OCI-LY7 (cell line): ENCODE results near the gene SMAD5. TPM values are rescaled to one million over a fixed set of nuclear protein-coding genes. Genes with fewer than 3 reads are reported as not detected.

ENCODE experiments used
- BruUV-seq: library from RNA; stranded (reverse); fragments of 400-500 nt; replicated peaks from 2 replicates; lab custom pipeline; 2021; lab: Mats Ljungman, UMichigan
- CTCF ChIA-PET: fragments of 300-600 bp; sonication (Branson Sonifier 250); formaldehyde crosslinking; loops from one replicate; lab custom pipeline; 2022; ENCODE audit warnings: antibody characterized with exemption; ENCODE audit not compliant: unreplicated experiment; lab: Charles Lee
- POLR2A ChIA-PET: fragments of 300-600 bp; sonication (Branson Sonifier 250); formaldehyde crosslinking; loops from one replicate; lab custom pipeline; 2022; ENCODE audit warnings: antibody characterized with exemption; lab: Charles Lee
- DNase-seq: peaks from one replicate; pipeline ENCODE4 v3.0.0-alpha.2; 2015; ENCODE audit warnings: low spot score
- H2AFZ ChIP-seq: fragments of 200-600 bp; sonication (generic), shearing (Covaris generic); 2 replicates; pipeline ENCODE4 v1.6.1; 2014; ENCODE audit warnings: mild to moderate bottlenecking, antibody characterized with exemption, low read length, moderate library complexity
- H3K27ac ChIP-seq: fragments of 200-600 bp; sonication (generic); 2 replicates; pipeline ENCODE4 v1.5.1; 2014; ENCODE audit warnings: mixed run types, low read depth, mild to moderate bottlenecking, moderate library complexity, low read length, inconsistent platforms; ENCODE audit not compliant: poor library complexity, severe bottlenecking
- H3K36me3 ChIP-seq: fragments of 200-600 bp; sonication (generic); 2 replicates; pipeline ENCODE4 v1.6.1; 2014; ENCODE audit warnings: mild to moderate bottlenecking, antibody characterized with exemption, low read length, moderate library complexity, mixed read lengths; ENCODE audit not compliant: insufficient read depth
- H3K4me1 ChIP-seq: fragments of 200-600 bp; sonication (generic); 2 replicates; pipeline ENCODE4 v1.5.1; 2014; ENCODE audit warnings: mild to moderate bottlenecking, low read length; ENCODE audit not compliant: insufficient read depth, poor library complexity, severe bottlenecking
- H3K4me2 ChIP-seq: fragments of 200-600 bp; sonication (generic); 2 replicates; pipeline ENCODE4 v1.6.1; 2014; ENCODE audit warnings: mild to moderate bottlenecking, low read length
- H3K4me3 ChIP-seq: fragments of 200-600 bp; sonication (generic); 2 replicates; pipeline ENCODE4 v1.5.1; 2014; ENCODE audit warnings: mild to moderate bottlenecking, low read depth, low read length; ENCODE audit not compliant: poor library complexity, severe bottlenecking
- H3K79me2 ChIP-seq: fragments of 200-600 bp; sonication (generic); 2 replicates; pipeline ENCODE4 v1.6.1; 2016; ENCODE audit warnings: low read depth, mild to moderate bottlenecking, low read length, moderate library complexity, mixed read lengths; ENCODE audit not compliant: insufficient read depth
- H3K9me2 ChIP-seq: fragments of 200-600 bp; sonication (generic); 2 replicates; pipeline ENCODE4 v1.6.1; 2016; ENCODE audit warnings: mild to moderate bottlenecking, low read length, mixed read lengths; ENCODE audit not compliant: insufficient read depth
- H3K9me3 ChIP-seq: fragments of 200-600 bp; sonication (generic); 2 replicates; pipeline ENCODE4 v1.6.1; 2014; ENCODE audit warnings: mild to moderate bottlenecking, mixed run types, low read length, mixed read lengths
- H4K20me1 ChIP-seq: fragments of 200-600 bp; sonication (generic); 2 replicates; pipeline ENCODE4 v1.6.1; 2014; ENCODE audit warnings: mild to moderate bottlenecking, antibody characterized with exemption, low read length, moderate library complexity, mixed read lengths; ENCODE audit not compliant: insufficient read depth
- EZH2phosphoT487 ChIP-seq: fragments of 200-600 bp; sonication (generic); IDR thresholded peaks from 2 replicates; pipeline ENCODE4 v1.6.1; 2018; ENCODE audit warnings: low read depth, borderline replicate concordance, mild to moderate bottlenecking, mixed run types, antibody characterized with exemption, low read length, moderate library complexity, mixed read lengths
- intact Hi-C: fragments of 100-400 bp; cut with micrococcal nuclease; formaldehyde crosslinking; loops from one replicate; pipeline ENCODE4 v1.10.0; 2022; ENCODE audit not compliant: unreplicated experiment
- total RNA-seq, 2 experiments: library from RNA; depleted of rRNA in 1 of 2; stranded (reverse); fragments of >200 nt in 1 of 2; shearing (Covaris generic) in 1 of 2; gene quantifications; 2 replicates each; pipeline ENCODE4 v1.2.3, GENCODE V29; 2014 to 2022
- TF ChIP-seq, protein P1 (sequence below): fragments of 200-600 bp; sonication (generic); conservative IDR thresholded peaks from 2 replicates; pipeline ENCODE4 v1.5.1; 2014; ENCODE audit warnings: mild to moderate bottlenecking, antibody characterized with exemption, low read length, moderate library complexity, mixed read lengths

Gene SMAD5
- total RNA-seq, 2 experiments from 2014 or later: 32.9 to 94.5 TPM

DNA sequence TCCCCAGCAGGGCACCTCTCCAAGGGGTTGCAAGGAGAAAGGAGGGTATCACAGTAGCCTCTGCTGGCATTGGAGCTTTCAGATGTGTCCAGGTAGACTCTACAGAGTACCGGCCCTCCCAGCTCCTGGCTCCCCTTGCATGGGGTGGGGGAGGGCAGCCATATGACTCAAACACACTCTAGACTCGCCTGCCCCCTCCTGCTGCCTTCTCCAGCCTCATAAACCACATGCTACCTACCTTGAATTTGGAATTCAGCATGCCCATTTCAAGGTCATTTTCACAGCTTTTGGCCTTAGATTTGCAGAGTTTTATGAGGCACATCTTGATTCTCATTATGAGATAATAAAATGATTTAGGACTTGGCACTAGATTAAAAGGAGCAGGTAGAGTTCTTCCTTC is 93.2 kb downstream of the SMAD5 start:
- H3K36me3 ChIP-seq: no peaks in the 10 kb centered on the region
- no peak overlapping the region for H3K4me2 ChIP-seq
- POLR2A ChIA-PET: interaction anchor here (0.6 kb wide), 1 partner anchor 10 kb away, joined by 3 read pairs; no protein-coding TSS in a partner anchor
- H3K4me3 ChIP-seq: no peak overlapping the region
- H3K9me2 ChIP-seq: no peaks in the 10 kb centered on the region
- H3K27ac ChIP-seq: no peak overlapping the region
- no peak overlapping the region for H2AFZ ChIP-seq
- H3K79me2 ChIP-seq: no peaks in the 10 kb centered on the region
- H3K9me3 ChIP-seq: no peaks in the 10 kb centered on the region
- CTCF ChIA-PET: no interaction called here
- H3K4me1 ChIP-seq: no peaks in the 10 kb centered on the region
- no peak for DNase-seq
- no TSS peak for BruUV-seq
- no peaks in the 10 kb centered on the region for H4K20me1 ChIP-seq
- intact Hi-C loops: no loop called here
- TF ChIP-seq, protein P1, sequence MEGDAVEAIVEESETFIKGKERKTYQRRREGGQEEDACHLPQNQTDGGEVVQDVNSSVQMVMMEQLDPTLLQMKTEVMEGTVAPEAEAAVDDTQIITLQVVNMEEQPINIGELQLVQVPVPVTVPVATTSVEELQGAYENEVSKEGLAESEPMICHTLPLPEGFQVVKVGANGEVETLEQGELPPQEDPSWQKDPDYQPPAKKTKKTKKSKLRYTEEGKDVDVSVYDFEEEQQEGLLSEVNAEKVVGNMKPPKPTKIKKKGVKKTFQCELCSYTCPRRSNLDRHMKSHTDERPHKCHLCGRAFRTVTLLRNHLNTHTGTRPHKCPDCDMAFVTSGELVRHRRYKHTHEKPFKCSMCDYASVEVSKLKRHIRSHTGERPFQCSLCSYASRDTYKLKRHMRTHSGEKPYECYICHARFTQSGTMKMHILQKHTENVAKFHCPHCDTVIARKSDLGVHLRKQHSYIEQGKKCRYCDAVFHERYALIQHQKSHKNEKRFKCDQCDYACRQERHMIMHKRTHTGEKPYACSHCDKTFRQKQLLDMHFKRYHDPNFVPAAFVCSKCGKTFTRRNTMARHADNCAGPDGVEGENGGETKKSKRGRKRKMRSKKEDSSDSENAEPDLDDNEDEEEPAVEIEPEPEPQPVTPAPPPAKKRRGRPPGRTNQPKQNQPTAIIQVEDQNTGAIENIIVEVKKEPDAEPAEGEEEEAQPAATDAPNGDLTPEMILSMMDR: no peak
- TF ChIP-seq EZH2phosphoT487: no peak

DNA sequence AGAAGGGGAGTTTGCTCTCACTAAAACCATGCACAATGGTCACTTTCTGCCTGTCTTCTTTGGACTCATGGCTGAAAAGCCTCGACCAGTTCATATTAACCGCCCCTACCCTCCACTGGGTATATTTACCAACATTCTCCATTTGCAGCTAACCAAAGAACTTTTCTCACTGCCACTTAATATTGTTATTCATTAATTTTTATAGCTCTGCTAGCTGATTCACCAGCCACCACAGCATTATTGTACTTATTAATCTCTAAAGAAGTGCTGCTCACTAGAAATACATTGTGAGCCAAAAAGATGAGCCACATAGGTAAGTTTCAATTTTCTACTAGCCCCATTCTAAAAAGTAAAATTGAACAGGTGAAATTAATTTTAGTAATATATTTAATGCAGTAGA is 93.8 kb downstream of the SMAD5 start:
- no peaks in the 10 kb centered on the region for H3K4me1 ChIP-seq
- no peak for DNase-seq
- TF ChIP-seq, protein P1: no peak
- TF ChIP-seq EZH2phosphoT487: no peak
- no peak overlapping the region for H2AFZ ChIP-seq
- intact Hi-C loops: no loop called here
- H3K27ac ChIP-seq: no peak overlapping the region
- no peaks in the 10 kb centered on the region for H4K20me1 ChIP-seq
- BruUV-seq: no TSS peak
- H3K9me3 ChIP-seq: no peaks in the 10 kb centered on the region
- H3K79me2 ChIP-seq: no peaks in the 10 kb centered on the region
- ChIA-PET CTCF (no interaction called here), POLR2A (no interaction called here)
- no peaks in the 10 kb centered on the region for H3K9me2 ChIP-seq
- H3K4me2 ChIP-seq: no peak overlapping the region
- no peaks in the 10 kb centered on the region for H3K36me3 ChIP-seq
- H3K4me3 ChIP-seq: no peak overlapping the region

DNA sequence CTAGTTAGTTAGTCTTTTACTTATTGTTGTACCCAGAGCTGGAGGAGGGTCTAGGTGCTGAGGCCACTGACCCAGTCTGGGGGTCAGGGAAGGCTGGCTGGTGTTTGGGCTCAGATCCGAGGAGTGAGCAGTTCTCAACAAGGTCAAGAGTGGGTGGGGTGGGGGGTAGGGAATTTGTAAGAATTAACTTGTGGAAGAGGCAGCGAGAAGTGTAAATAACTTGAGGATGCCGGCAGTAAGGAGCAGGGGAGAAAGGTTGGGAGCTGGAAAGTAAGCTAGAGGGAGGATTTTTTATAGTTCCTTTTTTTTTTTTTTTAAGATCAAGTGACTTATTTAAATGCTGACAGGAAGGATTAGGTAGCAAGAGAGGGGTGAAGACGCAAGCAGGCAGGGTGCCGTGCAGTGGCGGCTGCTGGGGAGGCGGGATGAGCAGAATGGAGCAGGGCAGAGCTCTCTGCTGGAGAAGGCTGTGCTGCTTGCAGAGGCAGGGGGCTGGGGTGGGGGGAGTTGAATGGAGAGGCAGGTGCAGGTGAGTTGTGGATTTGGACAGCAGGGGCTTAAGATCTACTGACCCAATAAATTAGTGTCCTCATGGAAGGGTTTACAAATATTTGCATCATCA is 95.6 kb downstream of the SMAD5 start:
- Histone ChIP-seq H3K4me2 (no peak overlapping the region), H3K79me2 (no peaks in the 10 kb centered on the region), H3K9me3 (no peaks in the 10 kb centered on the region), H3K36me3 (no peaks in the 10 kb centered on the region), H3K4me3 (no peak overlapping the region), H4K20me1 (no peaks in the 10 kb centered on the region), H2AFZ (no peak overlapping the region), H3K9me2 (no peaks in the 10 kb centered on the region), H3K4me1 (no peaks in the 10 kb centered on the region), H3K27ac (no peak overlapping the region)
- no TSS peak for BruUV-seq
- POLR2A ChIA-PET: no interaction called here
- CTCF ChIA-PET: no interaction called here
- TF ChIP-seq, protein P1: no peak
- TF ChIP-seq EZH2phosphoT487: no peak
- DNase-seq: no peak
- intact Hi-C loops: no loop called here
